ENCODE data around the gene SYNE2.
"Not testable (repeated sequence)": the region's sequence is repeated elsewhere in the genome, so short reads cannot be mapped to it uniquely, and the experiment has no call there.

The SYNE2 gene

DNA sequence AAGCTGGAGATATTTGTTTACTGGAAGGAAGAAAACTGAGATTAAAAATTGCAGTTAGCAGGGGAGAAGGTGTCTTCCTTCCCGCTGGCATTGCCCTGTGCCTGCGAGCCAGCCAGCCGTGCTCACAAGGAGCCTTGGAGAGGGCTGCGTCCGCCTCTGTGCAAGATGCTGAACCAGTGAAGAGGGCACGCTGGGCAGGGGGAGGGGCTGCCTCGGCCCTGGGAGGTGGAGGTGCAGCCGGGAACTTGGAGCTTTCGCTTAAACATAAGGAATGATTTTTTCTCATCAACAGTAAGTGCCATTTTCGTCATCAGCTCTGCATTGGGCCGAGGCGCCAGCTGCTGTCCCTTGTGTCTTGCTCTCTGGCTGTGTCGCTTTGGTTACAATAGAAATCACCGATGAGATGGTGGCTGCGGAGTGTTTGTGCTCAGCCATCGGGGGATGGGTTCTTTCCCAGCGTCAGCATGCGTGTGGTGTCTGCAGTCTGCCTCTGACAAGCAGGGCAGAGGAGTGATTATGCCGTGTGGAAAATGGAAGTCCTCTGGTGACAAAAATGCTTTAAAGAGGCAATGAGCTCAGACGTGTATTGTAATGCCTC is 344.1 kb downstream of the SYNE2 start:
- Mint-ChIP-seq H3K27me3 (peaks cover 6% of the 10 kb centered on the region), H3K9me3 (no peaks in the 10 kb centered on the region), H3K36me3 (ENCODE audit: low read depth) (no peaks in the 10 kb centered on the region), H3K4me3 (no peak overlapping the region), H3K27ac (no peak overlapping the region), H3K4me1 (ENCODE audit: low read depth) (peaks cover 5% of the 10 kb centered on the region)
- intact Hi-C loops (cut with micrococcal nuclease) = no loop called here

DNA sequence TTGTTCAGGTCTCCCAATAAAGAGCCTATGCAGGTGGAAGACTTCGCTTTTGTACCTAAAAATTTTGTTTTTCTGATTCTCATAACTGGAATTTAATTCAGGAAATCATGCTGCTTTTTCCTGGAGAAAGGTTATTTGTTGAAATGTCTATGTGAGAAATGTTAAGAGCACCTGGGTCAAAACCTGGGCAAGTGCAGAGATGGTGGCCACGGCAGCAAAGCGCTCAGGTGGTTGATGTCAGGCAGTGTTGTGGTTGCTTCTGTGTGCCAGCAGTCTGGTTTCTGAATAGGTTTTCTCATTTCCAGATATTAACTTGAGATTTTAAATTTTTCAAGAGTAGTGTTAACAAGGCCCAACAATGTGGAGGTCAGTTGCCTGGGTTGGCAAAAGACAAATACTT is 345.2 kb downstream of the SYNE2 start:
- H3K4me3 Mint-ChIP-seq = no peak overlapping the region
- no peak overlapping the region for H3K27ac Mint-ChIP-seq
- intact Hi-C loops (cut with micrococcal nuclease) = no loop called here
- H3K4me1 Mint-ChIP-seq (ENCODE audit: low read depth) = peaks cover 5% of the 10 kb centered on the region
- no peaks in the 10 kb centered on the region for H3K36me3 Mint-ChIP-seq (ENCODE audit: low read depth)
- peaks cover 6% of the 10 kb centered on the region for H3K27me3 Mint-ChIP-seq
- no peaks in the 10 kb centered on the region for H3K9me3 Mint-ChIP-seq

- no peaks in the 10 kb centered on the region for H3K36me3 Mint-ChIP-seq (ENCODE audit: low read depth)
- no peak overlapping the region for H3K4me3 Mint-ChIP-seq
- intact Hi-C loops (cut with micrococcal nuclease) = no loop called here
- H3K27me3 Mint-ChIP-seq = peaks cover 6% of the 10 kb centered on the region
- H3K9me3 Mint-ChIP-seq = no peaks in the 10 kb centered on the region
- peaks cover 5% of the 10 kb centered on the region for H3K4me1 Mint-ChIP-seq (ENCODE audit: low read depth)
- no peak overlapping the region for H3K27ac Mint-ChIP-seq
Observed at GRCh38 chr14:64198486-64198885, 345.7 kb downstream of the SYNE2 start.

GRCh38 chr14:64200170-64200569 is 347.4 kb downstream of the SYNE2 start:
- peaks cover 6% of the 10 kb centered on the region for H3K27me3 Mint-ChIP-seq
- H3K27ac Mint-ChIP-seq = no peak overlapping the region
- no peaks in the 10 kb centered on the region for H3K9me3 Mint-ChIP-seq
- intact Hi-C loops (cut with micrococcal nuclease) = no loop called here
- H3K4me1 Mint-ChIP-seq (ENCODE audit: low read depth) = peaks cover 5% of the 10 kb centered on the region
- H3K36me3 Mint-ChIP-seq (ENCODE audit: low read depth) = no peaks in the 10 kb centered on the region
- no peak overlapping the region for H3K4me3 Mint-ChIP-seq

GRCh38 chr14:64201296-64201695 is 348.5 kb downstream of the SYNE2 start:
- intact Hi-C loops (cut with micrococcal nuclease) = no loop called here
- H3K27me3 Mint-ChIP-seq = peaks cover 6% of the 10 kb centered on the region
- no peaks in the 10 kb centered on the region for H3K9me3 Mint-ChIP-seq
- H3K36me3 Mint-ChIP-seq (ENCODE audit: low read depth) = no peaks in the 10 kb centered on the region
- no peak overlapping the region for H3K27ac Mint-ChIP-seq
- H3K4me1 Mint-ChIP-seq (ENCODE audit: low read depth) = peaks cover 5% of the 10 kb centered on the region
- H3K4me3 Mint-ChIP-seq = no peak overlapping the region

DNA sequence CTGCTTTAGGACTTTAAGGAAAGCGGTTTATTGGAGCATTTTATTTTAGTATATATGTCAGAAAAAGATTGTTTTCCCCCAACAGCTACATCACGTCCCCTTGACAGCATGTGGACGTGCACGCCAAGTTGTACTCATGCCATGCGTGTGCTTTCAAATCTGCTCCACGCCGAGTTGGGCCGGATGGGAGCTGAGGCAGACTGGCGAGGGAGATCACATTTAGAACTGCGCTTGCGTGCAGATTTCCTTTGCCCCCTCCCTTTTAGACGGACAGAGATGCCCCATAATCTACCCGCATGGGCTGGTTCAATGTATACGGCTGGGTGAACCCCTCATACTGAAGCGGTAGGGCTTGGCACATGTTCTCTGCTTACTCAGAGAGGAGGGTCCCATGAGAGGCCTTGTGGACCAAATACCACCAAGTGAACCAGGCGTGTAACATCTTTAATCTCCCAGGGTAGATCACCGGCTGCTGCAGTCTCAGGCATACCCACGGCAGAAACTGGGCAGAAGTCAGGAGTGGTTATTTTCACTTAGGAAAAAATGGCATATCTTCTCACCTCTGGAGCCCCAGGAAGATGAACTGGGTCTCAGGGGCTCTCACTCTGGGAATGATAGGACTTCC is 349.2 kb downstream of the SYNE2 start:
- no peak overlapping the region for H3K4me3 Mint-ChIP-seq
- no peak overlapping the region for H3K27ac Mint-ChIP-seq
- H3K27me3 Mint-ChIP-seq = peaks cover 1% of the 10 kb centered on the region
- H3K36me3 Mint-ChIP-seq (ENCODE audit: low read depth) = no peaks in the 10 kb centered on the region
- peaks cover 3% of the 10 kb centered on the region for H3K4me1 Mint-ChIP-seq (ENCODE audit: low read depth)
- intact Hi-C loops (cut with micrococcal nuclease) = no loop called here
- no peaks in the 10 kb centered on the region for H3K9me3 Mint-ChIP-seq

DNA sequence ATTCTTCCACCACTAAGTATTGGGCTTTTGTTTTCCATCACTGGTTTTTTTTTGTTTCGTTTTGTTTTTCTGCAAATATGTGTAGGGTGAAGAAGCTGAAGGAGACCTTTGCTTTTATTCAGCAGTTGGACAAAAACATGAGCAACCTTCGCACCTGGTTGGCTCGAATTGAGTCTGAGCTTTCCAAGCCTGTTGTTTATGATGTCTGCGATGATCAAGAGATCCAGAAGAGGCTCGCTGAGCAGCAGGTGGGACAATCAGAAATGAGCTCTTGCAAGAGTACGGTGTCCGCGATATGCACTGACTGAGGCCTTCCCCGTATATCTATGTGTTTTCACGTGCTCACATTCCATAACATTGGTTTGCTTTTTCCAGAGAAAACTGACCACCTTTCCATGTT is 349.9 kb downstream of the SYNE2 start:
- intact Hi-C loops (cut with micrococcal nuclease) = no loop called here
- H3K27me3 Mint-ChIP-seq = no peaks in the 10 kb centered on the region
- no peak overlapping the region for H3K27ac Mint-ChIP-seq
- H3K4me3 Mint-ChIP-seq = no peak overlapping the region
- no peaks in the 10 kb centered on the region for H3K36me3 Mint-ChIP-seq (ENCODE audit: low read depth)
- no peaks in the 10 kb centered on the region for H3K9me3 Mint-ChIP-seq
- no peaks in the 10 kb centered on the region for H3K4me1 Mint-ChIP-seq (ENCODE audit: low read depth)

DNA sequence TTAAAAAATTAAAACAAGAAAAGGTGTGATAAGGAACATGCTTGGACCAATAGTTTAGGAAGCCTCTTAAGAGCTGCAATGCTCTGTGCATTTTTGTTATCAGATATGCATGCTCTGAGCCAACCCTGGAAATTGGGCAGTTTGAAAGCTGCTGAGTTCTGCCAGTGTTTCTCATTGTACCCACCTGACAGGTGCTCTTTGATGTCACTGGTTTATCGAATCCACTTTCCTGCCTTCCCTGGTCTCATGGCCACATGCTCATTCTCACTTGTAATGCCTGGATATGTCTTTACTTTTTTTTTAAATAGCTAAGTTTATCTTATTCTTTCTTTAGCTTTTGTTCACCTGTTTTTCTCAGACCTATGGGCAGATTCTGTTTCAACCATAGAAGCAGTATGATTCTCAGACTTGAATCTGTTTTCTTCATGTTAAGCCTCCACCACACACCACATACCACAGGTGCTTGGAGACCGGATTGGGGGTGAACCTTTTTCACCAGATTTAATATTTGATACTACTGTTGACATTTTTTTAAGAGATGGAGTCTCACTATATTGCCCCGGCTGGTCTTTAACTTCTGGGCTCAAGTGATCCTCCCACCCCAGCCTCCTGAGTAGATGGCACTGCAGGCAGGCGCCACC is 350.7 kb downstream of the SYNE2 start:
- H3K4me1 Mint-ChIP-seq (ENCODE audit: low read depth) = no peaks in the 10 kb centered on the region
- no peak overlapping the region for H3K4me3 Mint-ChIP-seq
- H3K27ac Mint-ChIP-seq = no peak overlapping the region
- H3K36me3 Mint-ChIP-seq (ENCODE audit: low read depth) = no peaks in the 10 kb centered on the region
- intact Hi-C loops (cut with micrococcal nuclease) = no loop called here
- no peaks in the 10 kb centered on the region for H3K27me3 Mint-ChIP-seq
- H3K9me3 Mint-ChIP-seq = no peaks in the 10 kb centered on the region

DNA sequence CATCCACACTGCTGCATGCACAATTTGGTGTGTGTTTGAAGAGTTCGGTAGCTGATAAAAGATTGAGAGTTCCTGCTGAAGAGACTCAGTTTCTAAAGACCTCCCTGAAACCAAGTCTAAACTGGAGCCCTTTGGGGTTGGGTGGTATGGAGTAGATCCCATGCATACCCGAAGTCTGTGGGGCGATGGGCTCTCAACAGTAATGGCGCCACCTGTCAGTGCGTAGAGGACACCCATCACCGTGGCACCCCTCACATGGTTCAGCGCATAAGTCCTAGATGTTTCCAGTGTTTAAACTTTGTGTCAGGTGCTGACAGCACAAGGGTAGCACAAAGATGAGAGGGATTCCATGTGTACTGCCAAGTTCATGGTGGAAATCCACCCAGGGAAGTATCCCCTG is 355.5 kb downstream of the SYNE2 start:
- H3K4me1 Mint-ChIP-seq (ENCODE audit: low read depth) = no peaks in the 10 kb centered on the region
- no peaks in the 10 kb centered on the region for H3K36me3 Mint-ChIP-seq (ENCODE audit: low read depth)
- H3K27me3 Mint-ChIP-seq = no peaks in the 10 kb centered on the region
- intact Hi-C loops (cut with micrococcal nuclease) = no loop called here
- no peak overlapping the region for H3K4me3 Mint-ChIP-seq
- no peak overlapping the region for H3K27ac Mint-ChIP-seq
- no peaks in the 10 kb centered on the region for H3K9me3 Mint-ChIP-seq

GRCh38 chr14:64208981-64209380 is 356.2 kb downstream of the SYNE2 start:
- no peaks in the 10 kb centered on the region for H3K4me1 Mint-ChIP-seq (ENCODE audit: low read depth)
- intact Hi-C loops (cut with micrococcal nuclease) = no loop called here
- H3K4me3 Mint-ChIP-seq = no peak overlapping the region
- H3K27me3 Mint-ChIP-seq = no peaks in the 10 kb centered on the region
- no peaks in the 10 kb centered on the region for H3K36me3 Mint-ChIP-seq (ENCODE audit: low read depth)
- H3K9me3 Mint-ChIP-seq = no peaks in the 10 kb centered on the region
- H3K27ac Mint-ChIP-seq = no peak overlapping the region

DNA sequence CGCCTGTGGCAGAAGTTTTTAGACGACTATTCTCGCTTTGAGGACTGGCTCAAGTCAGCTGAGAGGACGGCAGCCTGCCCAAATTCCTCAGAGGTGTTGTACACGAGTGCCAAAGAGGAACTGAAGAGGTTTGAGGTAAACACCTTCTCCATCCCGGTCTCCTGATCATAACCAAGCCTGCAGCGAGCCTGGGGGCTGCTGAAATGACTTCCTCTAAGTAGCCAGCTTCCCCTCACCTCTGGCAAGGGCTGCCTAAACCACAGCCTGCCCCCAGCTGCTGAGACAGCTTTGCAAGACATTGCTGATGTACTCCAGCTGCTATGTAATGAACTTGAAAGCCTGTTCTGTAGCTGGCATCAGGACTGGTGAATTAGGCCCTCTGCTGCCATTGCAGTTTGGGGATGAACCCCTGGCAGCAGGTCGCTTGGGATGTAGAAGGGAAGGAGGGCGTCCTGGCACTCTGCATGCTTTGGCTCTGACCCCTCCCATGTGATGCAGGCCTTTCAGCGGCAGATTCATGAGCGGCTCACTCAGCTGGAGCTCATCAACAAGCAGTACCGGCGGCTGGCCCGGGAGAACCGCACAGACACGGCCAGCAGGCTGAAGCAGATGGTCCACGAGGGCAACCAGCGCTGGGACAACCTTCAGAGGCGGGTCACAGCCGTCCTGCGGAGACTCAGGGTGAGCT is 356.8 kb downstream of the SYNE2 start:
- Mint-ChIP-seq H3K4me3 (no peak overlapping the region), H3K4me1 (ENCODE audit: low read depth) (no peaks in the 10 kb centered on the region), H3K27ac (no peak overlapping the region), H3K27me3 (no peaks in the 10 kb centered on the region), H3K9me3 (no peaks in the 10 kb centered on the region), H3K36me3 (ENCODE audit: low read depth) (no peaks in the 10 kb centered on the region)
- intact Hi-C loops (cut with micrococcal nuclease) = no loop called here

GRCh38 chr14:64210216-64210615 is 357.4 kb downstream of the SYNE2 start:
- H3K4me3 Mint-ChIP-seq = no peak overlapping the region
- no peaks in the 10 kb centered on the region for H3K4me1 Mint-ChIP-seq (ENCODE audit: low read depth)
- intact Hi-C loops (cut with micrococcal nuclease) = no loop called here
- no peak overlapping the region for H3K27ac Mint-ChIP-seq
- H3K9me3 Mint-ChIP-seq = no peaks in the 10 kb centered on the region
- H3K36me3 Mint-ChIP-seq (ENCODE audit: low read depth) = no peaks in the 10 kb centered on the region
- no peaks in the 10 kb centered on the region for H3K27me3 Mint-ChIP-seq

- H3K4me3 Mint-ChIP-seq; H3K36me3 Mint-ChIP-seq (ENCODE audit: low read depth); H3K27me3 Mint-ChIP-seq; H3K27ac Mint-ChIP-seq; H3K4me1 Mint-ChIP-seq (ENCODE audit: low read depth); intact Hi-C loops (cut with micrococcal nuclease); H3K9me3 Mint-ChIP-seq: not testable (repeated sequence)
Observed at GRCh38 chr14:64210912-64211311, 358.1 kb downstream of the SYNE2 start.

DNA sequence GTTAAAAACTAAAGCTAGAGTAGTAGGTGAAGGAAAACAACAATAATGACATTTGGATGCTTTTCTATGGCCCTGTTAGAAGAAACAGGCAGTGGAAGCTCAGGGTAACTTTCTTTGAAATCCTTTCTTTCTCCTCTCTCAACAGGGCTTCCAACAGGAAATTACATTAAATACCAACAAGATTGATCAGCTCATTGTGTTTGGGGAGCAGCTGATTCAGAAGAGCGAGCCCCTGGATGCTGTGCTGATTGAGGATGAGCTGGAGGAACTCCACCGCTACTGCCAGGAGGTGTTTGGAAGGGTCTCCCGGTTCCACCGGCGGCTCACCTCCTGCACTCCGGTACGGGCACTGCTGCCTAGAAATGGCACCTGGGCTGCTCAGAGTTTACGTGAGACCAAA is 359.9 kb downstream of the SYNE2 start:
- Mint-ChIP-seq H3K4me1 (ENCODE audit: low read depth) (no peaks in the 10 kb centered on the region), H3K36me3 (ENCODE audit: low read depth) (no peaks in the 10 kb centered on the region), H3K27me3 (no peaks in the 10 kb centered on the region), H3K27ac (no peak overlapping the region), H3K9me3 (no peaks in the 10 kb centered on the region), H3K4me3 (no peak overlapping the region)
- intact Hi-C loops (cut with micrococcal nuclease) = no loop called here
